Left renal cortex interstitium (tissue), 4 donors: ENCODE data around the gene FRMD3. TPM values are rescaled to one million over a fixed set of nuclear protein-coding genes. Genes with fewer than 3 reads are reported as not detected.

Experiments
- DNase-seq, 4 donors: peaks; one replicate each; pipeline ENCODE4 v3.0.0-alpha.2; 2013; ENCODE audit warnings: low read depth in 4 of 4, low spot score in 2 of 4, missing footprints in 1 of 4
- polyA plus RNA-seq, 4 donors: library from polyadenylated mRNA; unstranded; fragments of 120-200 nt; gene quantifications; one replicate each; pipeline ENCODE4 v1.2.1, GENCODE V29; 2013; ENCODE audit not compliant: insufficient read length in 4 of 4

FRMD3 gene
- polyA plus RNA-seq, 4 donors: 19.3 to 23.0 (median 22.1) TPM

- DNase-seq: no peak
Measured at GRCh38 chr9:83343366-83343999, 194.7 kb downstream of the FRMD3 start.

GRCh38 chr9:83342731-83343130, 195.5 kb downstream of the FRMD3 start:
- no peak for DNase-seq

DNA sequence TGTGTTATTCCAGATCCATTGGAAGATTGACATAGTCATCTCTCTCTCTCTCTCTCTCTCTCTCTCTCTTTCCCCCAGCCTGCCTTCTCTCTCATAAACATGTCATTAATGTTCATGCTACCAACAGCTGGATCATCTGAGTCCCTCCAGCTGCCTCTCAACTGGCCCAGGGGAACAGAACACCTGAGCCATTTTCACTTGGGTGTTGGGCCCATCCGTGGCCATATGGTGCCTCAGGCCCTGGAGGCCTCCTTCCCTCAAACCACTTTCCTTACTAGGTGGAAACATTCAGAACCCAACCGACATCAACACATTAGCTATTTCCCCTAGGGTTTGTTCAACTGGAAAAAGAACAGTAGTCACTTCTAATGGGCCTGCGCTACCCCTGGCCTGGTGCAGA, 196.2 kb downstream of the FRMD3 start:
- no peak for DNase-seq

DNA sequence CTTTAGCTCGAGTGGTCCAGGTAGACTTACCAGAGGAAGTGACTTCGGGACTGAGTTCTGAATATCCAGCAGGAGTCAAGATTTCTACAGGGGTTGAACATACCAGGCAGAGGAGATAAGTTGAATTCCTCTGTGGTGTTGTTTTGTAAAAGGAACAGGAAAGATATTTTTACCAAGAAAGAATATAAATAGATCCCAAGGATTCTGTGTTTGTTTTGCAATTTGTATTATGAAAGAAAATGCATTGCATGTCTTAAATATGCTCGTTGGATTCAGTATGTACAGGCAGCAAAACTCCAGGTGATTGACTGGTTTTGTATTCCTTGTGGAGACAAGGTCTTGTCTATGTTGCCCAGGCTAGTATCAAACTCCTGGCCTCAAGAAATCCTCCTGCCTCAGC, 197.8 kb downstream of the FRMD3 start:
- DNase-seq: no peak

- no peak for DNase-seq
Measured at GRCh38 chr9:83339435-83339834, 198.8 kb downstream of the FRMD3 start.

GRCh38 chr9:83336706-83337105, 201.5 kb downstream of the FRMD3 start:
- no peak for DNase-seq

GRCh38 chr9:83334320-83334719, 203.9 kb downstream of the FRMD3 start:
- DNase-seq: peak in 2 of 4 donors; percentile 44 to 57

DNA sequence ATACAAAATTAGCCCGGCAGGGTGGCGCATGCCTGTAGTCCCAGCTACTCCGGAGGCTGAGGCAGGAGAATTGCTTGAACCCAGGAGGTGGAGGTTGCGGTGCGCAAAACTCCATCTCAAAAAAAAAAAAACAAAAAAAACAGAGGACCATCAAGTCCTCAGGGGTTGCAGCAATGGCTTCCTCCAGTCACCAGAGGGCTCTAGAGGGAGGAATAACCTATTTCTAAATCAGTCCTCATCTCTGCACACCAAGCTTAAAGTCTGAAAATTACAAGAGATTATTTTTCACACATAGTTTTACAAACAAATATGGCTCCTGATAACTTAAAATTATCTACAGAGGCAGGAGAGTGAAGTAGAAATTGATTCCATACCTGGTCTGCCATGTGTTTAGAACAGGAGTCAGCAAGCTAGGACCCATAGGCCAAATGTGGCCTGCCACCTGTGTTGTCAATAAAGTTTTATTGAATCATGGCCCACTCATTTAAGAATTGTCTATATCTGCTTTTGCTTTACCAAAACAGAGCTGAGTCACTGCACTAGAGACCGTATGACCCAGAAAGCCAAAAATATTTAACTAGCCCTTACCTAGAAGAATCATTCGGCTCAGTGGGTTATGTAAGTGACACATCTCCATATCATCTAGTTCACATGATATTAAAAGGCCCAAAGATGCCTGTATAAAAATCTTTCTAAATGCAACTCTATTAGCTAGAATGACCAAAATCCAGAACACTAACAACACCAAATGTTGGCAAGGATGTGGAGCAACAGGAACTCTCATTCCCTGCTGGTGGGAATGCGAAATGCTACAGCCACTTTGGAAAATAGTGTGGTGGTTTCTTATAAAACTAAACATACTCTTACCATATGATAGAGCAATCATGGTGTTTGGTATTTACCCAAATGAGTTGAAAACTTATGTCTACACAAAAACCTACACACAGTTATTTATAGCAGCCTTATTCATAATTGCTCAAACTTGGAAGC, 207.7 kb downstream of the FRMD3 start:
- DNase-seq: no peak

DNA sequence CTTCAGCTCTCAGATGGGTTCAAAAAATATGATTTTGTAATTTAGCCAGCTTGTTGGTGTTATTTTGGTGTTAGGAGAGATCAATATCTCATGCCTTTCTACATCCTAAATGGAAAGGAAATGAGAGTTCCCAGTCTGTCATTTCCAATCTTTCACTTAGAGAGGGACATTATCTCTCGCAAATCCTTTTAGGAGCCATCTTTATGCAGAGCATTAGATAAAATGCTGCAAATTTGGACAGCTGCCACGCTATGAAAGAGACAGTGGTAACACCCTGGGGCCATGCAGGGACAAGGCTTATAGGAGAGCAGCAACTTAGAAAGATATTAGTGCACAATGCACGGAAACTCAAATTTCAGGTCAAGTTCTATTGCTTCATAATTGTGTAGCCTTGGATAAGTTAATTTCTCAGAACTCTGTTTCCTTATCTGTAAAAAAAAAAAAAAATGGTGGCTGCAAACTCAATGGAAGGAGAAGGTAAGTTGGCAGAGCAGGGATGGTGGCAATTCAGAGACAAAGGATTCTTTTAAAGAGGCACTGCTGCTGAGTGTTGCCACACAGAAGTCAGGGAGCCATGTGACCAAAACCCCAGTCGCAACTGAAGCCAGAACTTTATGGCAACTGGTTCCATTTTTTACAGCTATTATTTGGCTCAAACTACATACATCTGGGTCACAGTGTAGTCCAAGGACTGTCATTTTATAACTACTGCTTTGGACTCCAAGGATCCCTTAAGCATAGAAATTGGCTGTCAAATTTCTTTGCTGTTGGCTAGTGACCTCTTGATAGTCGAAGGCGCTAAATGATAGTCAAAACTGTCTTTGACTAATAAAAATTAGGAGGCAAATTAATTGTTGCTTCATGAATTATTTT, 210.2 kb downstream of the FRMD3 start:
- no peak for DNase-seq

GRCh38 chr9:83327323-83327722, 210.9 kb downstream of the FRMD3 start:
- no peak for DNase-seq

- no peak for DNase-seq
Measured at GRCh38 chr9:83323148-83323547, 215.1 kb downstream of the FRMD3 start.

DNA sequence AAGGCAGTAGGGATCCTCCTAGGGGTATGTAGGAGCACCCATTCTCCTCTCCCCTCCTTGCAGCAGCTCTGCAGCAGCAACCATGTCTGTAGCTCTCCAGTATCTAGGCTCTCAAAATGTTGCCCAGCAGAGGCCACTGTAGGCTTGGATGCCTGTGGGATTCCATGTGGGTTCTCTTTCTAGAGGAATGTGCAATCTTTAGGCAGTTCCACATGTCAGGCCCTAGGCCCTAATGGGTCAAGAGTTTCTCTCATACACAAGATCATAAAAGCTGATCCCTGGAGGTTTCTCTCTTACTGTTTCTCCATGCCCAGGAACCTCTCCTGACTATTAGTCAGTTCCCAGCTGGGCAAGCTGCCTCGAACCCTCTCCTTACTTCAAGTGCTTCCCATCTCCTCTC, 215.8 kb downstream of the FRMD3 start:
- DNase-seq: no peak

- DNase-seq: no peak
Measured at GRCh38 chr9:83317244-83317643, 221.0 kb downstream of the FRMD3 start.

GRCh38 chr9:83315649-83316048, 222.6 kb downstream of the FRMD3 start:
- no peak for DNase-seq

- no peak for DNase-seq
Measured at GRCh38 chr9:83313781-83314180, 224.4 kb downstream of the FRMD3 start.

DNA sequence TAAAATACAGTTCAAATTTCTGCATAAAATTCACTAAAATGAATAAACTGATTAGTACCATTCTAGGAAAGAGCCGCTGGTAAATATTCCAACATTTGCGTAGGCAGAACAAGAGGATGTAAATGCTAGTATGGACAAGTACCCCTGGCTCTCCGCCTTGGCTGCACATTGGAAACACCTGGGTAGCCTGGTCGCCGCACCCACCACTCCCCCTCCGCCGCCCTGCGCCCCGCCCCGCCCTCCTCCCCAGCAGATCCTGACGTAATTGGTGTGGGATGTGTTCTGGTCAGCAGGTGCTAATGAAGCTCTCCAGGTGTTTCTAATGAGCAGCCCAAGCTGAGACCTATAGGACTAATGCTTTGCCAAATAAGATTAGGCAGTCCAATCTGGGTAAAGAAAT, 225.7 kb downstream of the FRMD3 start:
- no peak for DNase-seq

DNA sequence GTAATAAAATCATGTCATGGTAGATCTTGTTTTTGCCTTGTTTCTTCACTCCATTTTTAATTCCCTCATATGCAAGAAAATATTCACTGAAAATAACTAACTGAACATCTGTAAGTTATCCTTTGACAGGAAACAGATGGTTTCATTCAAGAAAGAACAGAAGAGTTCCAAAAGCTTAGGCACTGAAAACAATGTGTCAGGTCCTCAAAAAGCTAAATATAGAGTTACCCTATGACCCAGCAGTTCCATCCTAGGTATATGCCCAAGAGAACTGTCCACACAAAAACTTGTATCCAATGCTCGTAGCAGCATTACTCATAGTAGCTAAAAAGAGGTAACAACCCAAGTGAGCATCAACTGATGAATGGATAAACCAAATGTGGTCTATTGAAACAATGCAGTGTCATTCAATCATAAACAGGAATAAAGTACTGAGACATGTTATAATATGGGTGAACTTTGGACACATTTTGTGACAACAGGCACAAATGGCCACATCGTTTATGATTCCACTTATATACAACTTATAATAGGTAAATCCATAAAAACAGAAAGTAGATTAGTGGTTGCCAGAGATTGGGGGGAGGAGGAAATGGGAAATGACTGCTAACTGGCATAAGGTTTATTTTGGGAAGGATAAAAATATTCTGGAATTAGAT, 231.0 kb downstream of the FRMD3 start:
- DNase-seq: no peak

DNA sequence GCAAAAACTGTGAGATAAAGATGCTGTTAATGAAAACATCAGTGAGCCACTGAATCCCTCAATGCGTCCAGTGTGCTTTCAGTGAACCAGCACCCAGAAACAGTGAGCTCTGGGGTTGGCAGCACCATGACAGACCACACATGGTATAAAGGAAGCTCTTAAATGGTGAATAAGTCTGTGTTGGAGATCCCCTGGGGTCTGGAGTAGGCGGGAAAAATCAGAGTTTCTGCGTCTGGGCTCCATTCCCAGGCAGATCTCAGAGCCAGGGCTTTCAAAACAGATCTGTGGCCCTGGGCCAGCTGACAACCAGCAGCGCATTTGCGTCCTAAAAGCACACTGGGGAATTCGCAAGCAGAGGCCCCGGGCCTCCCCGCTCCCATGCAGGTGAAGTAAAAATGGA, 233.5 kb downstream of the FRMD3 start:
- peak in 1 of 4 donors; percentile 62 for DNase-seq

- DNase-seq: no peak
Measured at GRCh38 chr9:83299571-83299970, 238.6 kb downstream of the FRMD3 start.

- no peak for DNase-seq
Measured at GRCh38 chr9:83299094-83299493, 239.1 kb downstream of the FRMD3 start.
